ENCODE results near the gene RFNG.

The RFNG gene

DNA sequence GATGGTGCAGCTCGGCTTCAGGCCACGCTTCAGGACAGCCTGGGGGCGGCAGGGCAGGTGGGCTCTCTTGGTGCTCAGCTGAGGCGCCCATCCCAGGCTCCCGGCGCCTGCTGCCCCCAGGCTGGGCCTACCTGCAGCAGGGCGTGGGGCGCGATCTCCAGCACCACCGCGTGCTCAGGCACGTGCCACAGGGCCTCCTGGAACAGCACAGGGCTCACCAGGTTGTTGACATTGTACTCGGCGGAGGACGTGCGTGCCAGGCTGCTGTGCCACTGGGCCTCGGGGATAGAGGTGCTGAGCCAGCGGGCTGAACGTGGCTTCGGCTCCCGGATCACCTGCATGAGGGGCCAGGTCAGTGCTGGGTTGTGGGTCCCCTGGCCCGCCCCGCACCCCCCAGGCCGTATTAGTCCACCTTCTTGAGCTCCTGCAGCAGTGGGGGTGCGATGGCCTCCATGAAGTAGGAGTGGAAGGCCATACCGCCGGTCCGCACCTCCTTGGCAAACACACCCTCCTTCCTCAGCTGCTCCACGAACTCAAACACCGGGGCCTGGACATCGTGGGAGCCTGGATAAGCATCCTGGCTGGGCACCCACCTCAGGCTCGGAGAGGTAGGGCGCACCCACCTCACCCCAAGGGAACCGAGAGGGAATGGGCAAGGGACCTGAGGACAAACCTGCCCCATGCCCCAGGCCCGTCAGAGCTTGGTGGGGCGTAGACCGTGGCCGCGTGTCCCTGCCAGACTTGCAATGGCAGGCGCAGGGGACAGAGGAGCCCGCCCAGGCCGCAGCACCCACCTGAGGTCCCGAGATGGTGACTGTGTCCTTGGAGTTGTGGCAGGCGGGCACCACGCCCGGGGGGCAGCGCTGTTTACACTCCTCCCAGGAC lies 37.5 kb upstream of the RFNG start:
- DNase-seq = no peak

DNA sequence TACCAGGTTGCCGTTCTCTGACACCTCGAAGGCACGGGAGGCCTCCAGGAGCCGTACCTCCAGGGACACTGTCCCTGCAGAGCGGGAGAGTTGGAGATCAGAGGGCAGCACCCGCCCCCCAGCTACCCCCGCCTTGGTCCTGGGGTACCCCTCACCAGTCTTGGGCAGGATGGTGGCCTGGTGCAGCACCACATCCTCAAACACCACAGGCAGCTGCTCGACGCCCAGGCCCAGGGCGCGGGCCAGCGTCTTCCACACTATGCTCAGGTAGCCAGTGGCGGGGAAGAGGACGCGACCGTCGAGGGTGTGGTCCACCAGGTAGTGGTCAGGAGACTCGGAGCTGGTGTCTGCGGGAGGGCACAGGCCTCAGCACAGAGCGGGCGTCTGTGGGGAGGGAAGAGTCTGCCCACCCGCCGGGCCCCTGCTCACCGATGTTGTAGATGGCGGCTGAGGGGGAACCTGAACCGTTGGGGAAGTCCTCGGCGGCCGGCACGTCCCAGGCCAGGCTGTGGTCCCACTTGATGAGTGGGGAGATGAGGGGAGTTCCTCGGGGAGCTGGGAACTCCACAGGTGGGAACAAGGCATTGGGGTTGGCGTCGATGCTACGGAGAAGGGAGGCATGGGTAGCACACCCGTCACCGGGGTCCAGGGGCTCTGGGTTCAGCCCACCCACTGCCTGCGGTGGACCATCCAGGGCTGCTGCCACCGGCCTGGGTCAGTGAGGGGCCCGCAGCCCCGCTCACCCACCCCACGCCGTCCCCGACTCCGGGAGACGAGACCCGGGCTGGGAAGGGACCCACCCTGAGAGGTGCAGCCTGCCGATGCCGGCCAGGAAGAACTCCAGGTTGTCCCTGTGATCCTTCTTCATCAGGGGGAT lies 36.6 kb upstream of the RFNG start:
- no peak for DNase-seq

DNA sequence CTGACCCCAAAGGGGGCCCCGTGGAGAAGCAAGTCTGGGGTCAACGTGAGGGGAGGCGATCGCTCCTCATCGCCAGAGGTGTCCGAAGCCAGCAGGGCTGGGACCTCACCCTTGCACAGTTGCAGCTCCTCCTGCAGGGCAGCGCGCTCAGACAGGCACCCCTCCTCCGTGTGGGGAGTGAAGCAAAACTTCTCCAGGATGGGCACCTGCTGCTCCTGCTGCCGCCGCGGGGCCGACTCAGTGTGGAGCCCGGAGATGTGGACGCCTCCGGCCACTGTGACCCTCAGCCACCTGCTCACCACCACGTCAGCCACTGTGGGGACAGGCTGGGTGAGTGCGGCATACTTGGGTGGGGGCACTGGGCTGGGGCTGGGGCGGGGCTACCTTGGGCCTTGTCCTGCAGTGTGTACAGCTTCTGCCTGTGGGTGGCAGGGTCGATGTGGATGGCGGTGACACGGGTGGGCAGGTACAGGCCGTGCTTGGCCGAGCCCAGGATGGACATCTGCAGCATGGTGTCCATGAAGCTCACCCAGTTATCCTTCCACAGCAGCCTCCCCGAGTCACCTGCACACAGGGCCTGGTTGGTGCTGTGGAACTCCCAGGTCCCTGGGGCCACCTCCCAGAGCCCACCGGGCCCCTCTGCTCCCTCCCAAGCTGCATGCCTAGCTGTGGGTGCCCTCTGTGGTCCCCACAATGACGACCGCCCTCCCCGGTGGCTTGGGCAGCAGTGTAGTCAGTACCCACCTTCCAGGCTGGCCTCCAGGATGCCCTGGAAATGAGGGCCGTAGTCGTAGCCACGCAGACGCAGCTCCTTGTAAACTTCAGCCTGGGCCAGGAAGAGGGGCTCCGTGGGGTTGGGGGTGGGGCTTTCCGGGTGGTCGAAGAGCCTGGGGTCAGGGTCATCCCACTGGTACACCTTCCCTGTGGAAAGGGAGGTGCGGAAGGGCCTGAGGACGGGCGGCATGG lies 35.6 kb upstream of the RFNG start:
- no peak for DNase-seq

DNA sequence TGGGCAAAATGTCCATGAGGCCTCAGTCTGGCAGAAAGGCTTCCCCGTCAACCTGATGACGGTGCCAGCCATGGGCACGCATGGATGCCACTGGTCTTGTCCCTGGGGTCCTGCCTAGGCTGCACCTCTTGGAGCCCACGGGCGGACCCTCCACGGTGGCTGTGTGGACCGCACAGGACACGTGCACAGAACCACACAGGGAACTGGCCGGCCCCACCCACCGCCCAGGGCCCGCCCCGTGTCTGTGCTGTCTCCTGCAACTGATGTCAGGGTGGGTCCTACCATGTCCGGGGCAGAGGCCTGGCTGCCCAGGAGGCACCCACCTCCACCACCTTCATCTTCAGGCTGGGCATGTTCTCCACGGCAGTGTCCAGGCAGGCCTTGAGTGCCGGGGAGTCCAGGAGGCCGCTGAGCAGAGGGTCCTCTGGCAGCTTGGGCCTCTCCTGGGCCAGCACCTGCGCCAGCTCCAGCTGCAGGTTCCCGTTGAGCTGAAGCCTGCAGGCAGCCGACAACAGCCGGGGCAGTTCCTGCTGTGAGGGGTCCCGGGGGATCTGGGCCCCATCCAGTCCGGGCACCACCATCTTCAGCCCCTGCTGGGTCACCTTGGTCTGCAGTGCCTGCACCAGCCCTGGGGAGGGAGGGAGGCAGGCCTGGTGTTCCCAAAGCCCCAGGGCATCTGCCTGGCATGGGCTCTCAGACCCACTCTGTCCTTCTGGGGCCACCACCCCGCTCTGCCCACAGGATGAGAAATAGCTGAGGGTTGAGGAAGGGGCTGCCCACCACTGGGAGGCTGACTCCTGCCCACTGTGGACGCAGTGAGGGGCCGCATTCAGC lies 34.5 kb upstream of the RFNG start:
- no peak for DNase-seq

DNA sequence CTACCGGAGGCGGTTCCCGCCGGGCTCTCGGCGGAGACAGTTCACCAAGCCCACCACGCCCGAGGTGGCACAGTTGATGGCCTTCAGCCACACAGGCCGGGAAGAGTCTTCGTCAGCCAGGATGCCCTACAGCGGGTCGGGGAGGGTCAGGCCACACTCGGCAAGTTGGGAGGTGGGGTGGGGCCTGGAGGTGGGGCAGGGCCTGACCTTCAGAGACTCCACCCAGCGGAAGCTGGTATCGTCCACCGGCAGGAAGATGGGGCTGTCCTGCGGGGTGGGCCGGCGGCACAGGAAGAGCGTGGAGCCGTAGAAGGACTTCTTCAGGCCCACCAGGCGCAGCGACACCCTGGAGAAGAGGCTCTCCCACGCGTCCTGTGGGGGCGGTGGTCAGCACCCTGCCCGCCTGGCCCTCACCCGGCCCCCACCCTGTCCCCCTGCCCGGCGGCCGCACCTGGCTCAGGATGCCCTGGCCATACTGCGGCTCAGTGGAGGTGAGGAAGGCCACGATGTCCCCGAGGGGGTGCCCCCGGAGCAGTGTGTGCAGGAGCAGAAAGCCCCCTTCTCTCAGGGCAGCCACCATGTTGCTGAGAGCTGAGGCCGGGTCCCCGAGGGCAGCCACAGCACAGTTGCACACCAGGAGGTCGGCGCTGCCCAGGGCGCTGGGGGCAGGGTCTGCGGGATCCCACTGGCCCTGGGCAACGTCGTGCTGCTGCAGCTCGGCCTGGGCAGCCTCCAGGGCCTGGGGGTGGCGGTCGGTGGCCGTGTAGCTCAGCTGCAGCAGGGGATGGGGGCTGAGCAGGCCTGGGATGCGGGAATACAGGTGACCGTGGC lies 33.6 kb upstream of the RFNG start:
- DNase-seq = no peak

DNA sequence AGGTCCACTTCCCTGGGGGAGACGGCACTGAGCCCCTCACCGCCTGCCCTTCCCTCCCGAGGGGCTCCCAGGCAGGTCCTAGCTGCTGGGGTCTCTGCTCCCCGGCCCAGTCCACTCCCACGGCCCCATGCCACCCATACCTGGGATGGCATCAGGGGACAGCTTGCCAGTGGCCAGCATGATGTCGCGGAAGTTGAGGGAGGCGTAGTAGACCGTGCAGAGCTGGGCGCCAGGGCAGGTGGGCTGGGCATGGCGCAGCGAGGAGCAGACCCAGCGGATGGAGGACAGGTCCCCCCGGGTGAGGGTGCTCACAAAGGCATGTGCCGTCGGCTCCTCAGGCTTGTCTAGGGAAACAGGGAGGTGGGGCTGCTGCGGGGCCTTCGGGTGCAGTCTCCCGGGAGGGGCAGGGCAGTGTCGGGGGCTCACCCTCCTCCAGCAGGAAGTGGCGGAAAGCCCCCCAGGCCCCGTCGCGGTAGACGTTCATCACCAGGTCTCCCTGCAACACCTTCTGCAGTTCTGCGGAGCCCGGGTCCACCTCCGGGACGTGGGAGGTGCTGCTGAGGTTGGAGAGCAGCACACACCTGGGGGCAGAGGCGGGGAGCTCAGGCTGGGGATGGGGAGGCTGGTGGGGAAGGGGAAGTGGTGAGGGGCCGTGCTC lies 32.9 kb upstream of the RFNG start:
- DNase-seq = no peak

DNA sequence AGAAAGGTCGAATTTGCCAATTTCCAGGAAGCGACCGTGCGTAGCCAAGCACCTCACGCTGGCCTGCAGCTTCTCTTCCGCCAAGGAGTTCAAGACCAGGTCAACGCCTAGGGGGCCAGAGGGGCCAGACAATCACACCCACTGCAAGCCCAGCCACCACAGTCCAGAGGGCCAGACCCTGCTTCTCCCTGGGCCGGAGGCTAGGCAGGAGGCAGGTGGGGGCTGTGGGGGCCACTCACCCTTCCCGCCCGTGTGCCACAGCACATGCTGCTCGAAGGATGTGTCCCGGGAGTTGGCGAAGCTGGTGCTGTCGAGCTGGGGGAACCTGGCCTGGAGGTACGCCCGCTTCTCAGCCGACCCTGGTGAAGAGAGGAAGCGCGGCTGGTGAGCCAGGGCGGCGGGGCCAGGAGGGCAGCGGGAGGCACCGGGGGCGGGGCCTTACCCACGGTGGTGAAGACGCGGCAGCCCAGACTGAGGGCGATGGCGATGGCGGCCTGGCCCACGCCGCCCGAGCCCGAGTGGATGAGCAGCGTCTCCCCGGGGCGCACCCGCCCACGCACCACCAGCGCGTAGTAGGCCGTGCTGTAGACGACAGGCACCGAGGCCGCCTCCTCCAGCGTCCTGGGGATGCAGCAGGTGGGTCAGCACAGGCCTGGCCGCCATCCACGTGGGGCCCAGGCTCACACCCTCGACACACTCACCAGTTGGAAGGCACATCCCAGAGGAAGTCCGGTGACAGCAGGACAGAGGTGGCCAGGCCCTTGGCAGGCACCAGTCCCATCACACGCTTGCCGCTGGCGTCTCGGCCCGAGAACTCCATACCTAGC lies 32.1 kb upstream of the RFNG start:
- DNase-seq = no peak

DNA sequence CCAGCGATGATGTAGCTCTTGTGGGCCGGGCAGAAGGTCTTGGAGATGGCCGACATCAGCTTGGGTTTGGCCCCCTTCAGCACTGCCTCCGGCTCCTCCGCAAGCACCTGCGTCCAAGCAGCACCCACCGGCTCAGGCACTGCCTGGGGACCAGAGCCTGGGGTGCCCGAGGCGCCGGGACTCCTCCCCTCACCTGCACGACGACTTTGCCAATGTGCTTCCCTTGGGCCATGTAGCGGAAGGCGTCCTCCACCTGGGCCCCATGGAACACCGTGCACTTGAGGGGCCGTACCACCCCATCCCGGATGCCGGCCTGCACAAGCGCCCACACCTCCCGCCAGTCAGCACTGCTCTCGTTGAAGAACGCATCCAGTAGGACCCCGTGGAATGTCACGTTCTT lies 31.4 kb upstream of the RFNG start:
- DNase-seq = no peak

DNA sequence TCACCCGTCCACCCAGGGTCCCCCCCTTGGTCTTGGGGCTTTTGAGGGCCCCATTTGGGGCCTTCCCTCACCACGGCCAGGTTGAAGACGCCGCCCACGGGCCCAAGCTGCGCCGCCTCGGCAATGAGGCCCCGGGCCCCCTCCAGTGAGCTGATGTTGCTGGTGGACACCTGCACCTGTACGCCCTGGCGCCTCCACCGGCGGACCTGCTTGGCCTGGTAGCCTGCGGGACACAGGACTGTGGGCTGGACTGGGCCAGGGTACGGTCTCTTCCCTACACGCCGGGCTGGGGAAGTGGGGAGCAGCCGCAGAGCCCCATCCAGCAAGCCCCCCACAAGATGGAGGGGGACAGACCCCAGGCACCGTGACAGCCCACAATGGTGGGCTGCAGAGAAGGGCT lies 30.8 kb upstream of the RFNG start:
- DNase-seq = no peak

DNA sequence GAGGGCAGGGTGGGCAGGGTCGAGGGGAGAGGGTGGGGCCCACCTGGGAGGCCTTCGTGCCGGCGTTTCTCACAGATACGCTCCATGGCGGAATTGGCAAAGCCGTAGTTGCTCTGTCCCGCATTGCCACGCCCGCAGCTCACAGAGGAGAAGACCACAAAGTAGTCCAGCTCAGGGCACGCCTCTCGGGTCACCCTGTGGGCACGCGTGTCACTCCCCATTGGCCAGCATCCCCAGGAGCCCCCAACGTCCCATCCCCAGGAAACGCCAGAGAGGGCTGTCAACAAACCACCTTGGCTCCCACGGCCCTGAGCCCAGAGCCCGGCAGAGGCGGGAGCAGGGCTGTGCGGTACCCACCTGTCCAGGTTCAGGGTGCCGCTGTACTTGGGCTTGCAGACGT lies 30.4 kb upstream of the RFNG start:
- no peak for DNase-seq

DNA sequence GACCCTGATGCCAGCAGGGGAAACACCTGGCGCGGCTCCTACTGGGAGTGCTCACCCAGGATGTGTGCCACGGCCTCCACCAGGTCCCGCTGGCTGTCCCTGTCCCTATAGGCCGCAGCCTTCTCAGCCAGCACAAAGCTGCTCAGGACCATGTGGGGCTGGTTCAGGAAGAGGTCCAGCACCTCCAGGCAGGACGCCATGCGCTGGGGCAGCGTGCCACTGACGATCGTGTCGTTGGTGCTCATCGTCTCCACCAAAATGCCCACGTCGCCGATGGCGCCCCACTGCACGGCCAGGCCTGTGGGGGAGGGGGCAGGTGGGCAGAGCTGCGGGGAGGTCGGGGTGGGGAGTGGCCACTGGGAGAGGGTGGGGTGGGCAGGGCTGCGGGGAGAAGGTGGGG lies 29.9 kb upstream of the RFNG start:
- no peak for DNase-seq

DNA sequence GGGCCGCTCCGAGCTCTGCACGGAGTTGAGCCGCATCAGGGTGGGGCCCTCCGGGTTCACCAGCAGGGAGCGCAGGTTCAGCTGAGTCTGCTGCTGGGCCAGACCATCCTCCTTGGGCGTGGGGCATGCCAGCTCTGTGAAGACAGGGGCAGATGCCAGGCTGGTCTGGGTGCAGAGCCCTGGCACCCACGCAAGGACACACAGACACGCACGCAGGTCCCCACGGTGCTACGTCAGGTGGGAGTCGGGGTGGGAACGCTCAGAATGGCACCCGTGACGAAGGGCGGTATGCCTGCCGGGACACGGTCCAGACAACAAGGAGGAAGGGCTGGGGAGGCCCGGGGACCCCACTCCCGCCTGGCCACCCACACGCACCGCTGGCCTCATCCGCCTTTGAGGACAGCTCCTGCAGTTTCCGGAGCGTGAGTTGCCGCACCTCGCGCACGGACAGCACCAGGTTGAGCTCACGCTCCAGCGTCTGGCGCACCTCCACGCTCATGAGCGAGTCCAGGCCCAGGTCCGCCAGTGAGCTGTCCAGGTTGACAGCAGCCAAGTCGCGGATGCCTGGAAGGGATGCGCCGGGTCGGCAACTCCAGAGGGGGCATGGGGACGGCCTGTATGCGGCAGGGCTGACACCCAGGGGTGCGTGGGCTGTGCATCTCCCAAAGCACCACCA lies 29.3 kb upstream of the RFNG start:
- no peak for DNase-seq

DNA sequence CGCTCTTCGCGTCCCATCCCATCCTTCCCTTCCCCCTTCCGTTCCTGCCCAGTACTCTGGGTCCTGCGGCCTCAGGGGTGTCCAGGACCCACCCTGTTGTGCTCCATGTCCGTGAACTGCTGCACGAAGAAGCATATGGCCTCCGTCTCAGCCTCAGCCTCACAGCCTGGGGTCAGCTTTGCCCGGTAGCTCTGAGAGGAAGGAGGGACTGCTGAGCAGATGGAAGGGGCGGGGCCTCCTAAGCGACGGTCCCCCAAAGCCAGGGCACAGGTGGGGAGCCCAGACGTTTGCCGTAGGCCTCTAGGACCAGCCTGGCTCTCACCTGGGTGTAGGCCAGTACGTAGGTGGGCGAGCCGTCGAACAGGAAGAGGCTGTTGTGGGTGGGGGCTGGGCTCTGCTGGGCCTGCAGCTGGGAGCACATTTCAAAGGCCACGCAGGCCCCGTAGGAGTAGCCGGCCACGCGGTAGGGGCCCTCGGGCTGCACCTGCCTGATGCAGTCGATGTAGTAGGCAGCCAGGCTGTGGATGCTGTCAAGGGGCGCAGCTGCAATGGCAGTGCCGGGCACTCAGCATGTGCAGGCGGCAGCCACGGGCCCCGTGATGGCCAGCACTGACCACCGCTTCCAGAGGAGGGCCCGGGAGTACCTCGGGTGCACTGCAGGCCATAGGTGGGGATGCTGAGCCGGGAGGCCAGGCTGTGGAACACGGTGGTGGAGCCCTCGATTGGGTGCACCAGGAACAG lies 28.6 kb upstream of the RFNG start:
- no peak for DNase-seq

DNA sequence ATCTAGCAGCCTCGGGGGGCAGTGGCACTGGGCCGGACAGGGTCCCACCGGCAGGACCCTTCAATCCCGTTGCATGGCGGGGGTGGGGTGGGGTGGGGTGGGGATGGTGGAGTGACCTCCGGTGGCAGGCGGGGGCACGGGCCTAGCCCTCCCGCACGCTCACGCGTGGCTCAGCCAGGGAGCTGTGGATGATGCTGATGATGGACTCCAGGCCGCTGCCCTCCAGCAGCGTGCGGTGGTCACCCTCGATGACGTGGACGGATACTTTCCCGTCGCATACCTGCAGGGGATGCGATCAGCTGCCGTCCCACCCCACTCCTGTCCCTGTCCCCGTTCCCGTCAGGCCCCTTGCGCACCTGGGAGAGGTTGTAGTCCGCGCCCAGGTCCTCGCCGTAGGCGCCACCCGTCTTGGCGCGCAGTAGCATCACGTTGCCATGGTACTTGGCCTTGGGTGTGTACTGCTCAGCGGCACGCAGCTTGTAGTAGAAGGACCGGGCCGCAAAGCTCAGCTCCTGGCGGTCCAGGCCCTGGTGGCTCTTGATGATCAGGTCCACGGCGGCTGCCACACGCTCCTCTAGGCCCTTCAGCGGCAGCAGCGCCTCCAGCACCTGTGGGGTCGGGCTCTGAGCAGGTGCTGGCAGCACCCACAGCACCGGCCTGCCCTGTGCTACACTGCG lies 27.5 kb upstream of the RFNG start:
- DNase-seq = no peak

DNA sequence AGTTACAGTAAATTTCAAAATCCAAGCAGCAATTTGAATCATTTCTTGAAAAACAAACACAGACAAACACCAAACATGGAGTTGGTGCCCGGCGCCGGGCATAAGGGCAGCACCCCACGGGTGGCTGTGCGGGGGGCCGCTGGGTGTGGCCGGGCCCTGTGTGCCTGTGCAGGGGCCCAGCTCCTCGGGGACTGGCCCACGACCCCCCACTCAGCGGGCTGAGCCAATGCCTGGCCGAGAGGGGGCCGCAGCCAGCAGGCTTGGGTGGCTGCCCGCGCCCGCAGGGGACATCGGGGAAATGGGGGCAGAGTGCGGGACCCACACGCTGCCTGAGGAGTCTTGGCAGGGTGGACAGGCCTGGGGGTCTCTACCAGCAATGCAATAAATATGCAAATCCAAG lies 26.8 kb upstream of the RFNG start:
- DNase-seq = no peak

DNA sequence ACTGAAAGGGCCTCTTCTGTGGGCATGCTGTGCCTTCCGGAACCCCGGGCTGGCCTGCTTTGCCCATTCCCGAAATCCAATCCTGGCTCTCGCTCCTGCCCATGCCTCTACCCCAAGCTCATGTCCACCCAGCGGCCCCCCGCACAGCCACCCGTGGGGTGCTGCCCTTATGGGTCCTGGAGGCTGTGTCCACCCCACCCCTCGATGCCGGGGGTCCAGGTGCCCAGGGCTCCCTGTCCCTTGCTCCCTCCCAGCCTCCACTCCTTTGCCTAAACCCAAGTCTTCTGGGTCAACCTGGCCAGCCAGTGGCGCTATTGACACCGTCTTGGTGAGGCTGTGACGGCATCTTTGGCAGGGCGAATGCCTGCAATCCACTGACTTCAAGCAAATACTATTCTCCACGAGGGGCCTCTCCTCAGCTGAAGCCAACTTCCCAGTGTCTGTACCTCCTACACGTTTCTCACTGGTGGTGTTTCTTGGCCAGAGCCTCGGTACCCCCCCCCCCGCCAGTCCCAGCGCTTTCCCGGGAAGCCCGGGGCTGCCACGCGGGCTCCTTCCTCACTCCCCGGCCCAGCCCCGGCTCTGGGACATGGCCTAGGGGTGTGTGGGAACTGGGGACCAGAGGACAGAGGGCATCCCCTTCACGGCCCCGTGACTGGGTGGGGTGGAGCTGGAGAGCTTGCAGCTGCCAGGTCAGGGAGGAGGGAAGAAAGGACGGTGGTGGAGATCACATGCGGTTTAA lies 26.2 kb upstream of the RFNG start:
- DNase-seq = no peak

Data from eye (tissue), 1 donor.